Adrenal gland (tissue), 12 donors: ENCODE data around the gene SGSH. TPM values are rescaled to one million over a fixed set of nuclear protein-coding genes. Genes with fewer than 3 reads are reported as not detected.
A peak's percentile ranks its signal among the peaks of the same experiment; 100 is the strongest.

Experiments used
- DNase-seq, 7 donors: peaks; one replicate each; pipeline ENCODE4 v3.0.0-alpha.2; 2019 to 2020
- H3K27ac ChIP-seq, 5 donors: fragments of 200-600 bp; sonication (generic) in 4 of 5; 1 replicate in 3 of 5; 2 replicates in 2 of 5; pipeline versions ENCODE4 v1.5.1 to v1.8.0; 2016 to 2020; ENCODE audit warnings: mild to moderate bottlenecking in 1 of 5
- H3K27me3 ChIP-seq: fragments of 200-600 bp; 2 replicates; pipeline ENCODE4 v1.8.0; 2021
- H3K36me3 ChIP-seq, 2 donors: fragments of 200-600 bp; replicated peaks in 1 of 2; 1 replicate in 1 of 2; 2 replicates in 1 of 2; pipeline versions ENCODE4 v1.5.1 to v1.8.0; 2018 to 2022
- H3K4me1 ChIP-seq, 2 donors: fragments of 200-600 bp; replicated peaks in 1 of 2; 1 replicate in 1 of 2; 2 replicates in 1 of 2; pipeline versions ENCODE4 v1.5.1 to v1.8.0; 2018 to 2021
- H3K4me3 ChIP-seq, 4 donors: fragments of 200-600 bp; sonication (generic) in 3 of 4; one replicate each; pipeline ENCODE4 v1.5.1; 2016 to 2018
- H3K9me3 ChIP-seq, 3 donors: fragments of 200-600 bp; sonication (generic) in 1 of 3; replicated peaks in 1 of 3; 1 replicate in 2 of 3; 2 replicates in 1 of 3; pipeline versions ENCODE4 v1.5.1 to v1.8.0; 2016 to 2021
- POLR2A ChIP-seq, 2 donors: fragments of 450-650 bp; IDR thresholded peaks; one replicate each; pipeline ENCODE4 v1.6.1; 2017; ENCODE audit warnings: antibody characterized with exemption in 2 of 2, mild to moderate bottlenecking in 2 of 2, moderate library complexity in 1 of 2
- WGBS, 4 donors: extraction: QIAGEN DNeasy Blood & Tissue Kit in 2 of 4; methylation state at CpG; one replicate each; pipeline versions ENCODE4 v1.1.5 to v1.1.7; 2013 to 2017; 5-methylcytosine and 5-hydroxymethylcytosine counted together
- intact Hi-C, 2 donors: fragments of 100-400 bp; cut with DNase I; formaldehyde crosslinking; loops; one replicate each; pipeline versions ENCODE4 v1.14.1 to v1.15.0; 2022 to 2023
- polyA plus RNA-seq, 3 donors: library from polyadenylated mRNA; stranded (reverse); fragments of 200-250 nt in 2 of 3; fragments of 350-450 nt in 1 of 3; fragmentation: Illumina TruSeq in 1 of 3; extraction: RNeasy Lipid Tissue Mini Kit (QIAGEN cat#74804) in 1 of 3; gene quantifications; one replicate each; pipeline ENCODE4 v1.2.3, GENCODE V29; 2013 to 2014
- total RNA-seq, 9 donors: library from RNA; depleted of rRNA in 4 of 9; stranded (reverse); fragments of >200 nt in 4 of 9; fragments of 120-200 nt in 1 of 9; fragmentation: NEBNext Ultra II Directional in 1 of 9; extraction: Animal tissue kit (Norgen Biotek cat#: 25700) in 1 of 9; gene quantifications; one replicate each; pipeline versions ENCODE4 v1.1.0 to v1.2.4, GENCODE V29; 2013 to 2023
- TF ChIP-seq, protein P1 (sequence below), 6 experiments: fragments of 450-650 bp in 4 of 6; fragments of 200-600 bp in 2 of 6; sonication (generic) in 1 of 6; IDR thresholded peaks; 1 replicate in 5 of 6; 2 replicates in 1 of 6; pipeline versions ENCODE4 v1.5.1 to v1.8.0; 2016 to 2021; ENCODE audit warnings: antibody characterized with exemption in 6 of 6, mild to moderate bottlenecking in 2 of 6, moderate library complexity in 1 of 6
- donor health status: healthy with polysubstance abuse.
- donor health status: Bipolar disorder and iron deficiency.
- donor health status: DM: yes; HTN: yes; CAD: no.
- donor health status: DM: no; HTN: no; CAD: no.
- donor health status: DM: no; HTN: no; CAD: no.
- donor health status: DM: yes; HTN: yes; CAD: no.

SGSH gene
- total and polyA plus RNA-seq, 12 donors = 33.3 to 194 (median 89.3) TPM

DNA sequence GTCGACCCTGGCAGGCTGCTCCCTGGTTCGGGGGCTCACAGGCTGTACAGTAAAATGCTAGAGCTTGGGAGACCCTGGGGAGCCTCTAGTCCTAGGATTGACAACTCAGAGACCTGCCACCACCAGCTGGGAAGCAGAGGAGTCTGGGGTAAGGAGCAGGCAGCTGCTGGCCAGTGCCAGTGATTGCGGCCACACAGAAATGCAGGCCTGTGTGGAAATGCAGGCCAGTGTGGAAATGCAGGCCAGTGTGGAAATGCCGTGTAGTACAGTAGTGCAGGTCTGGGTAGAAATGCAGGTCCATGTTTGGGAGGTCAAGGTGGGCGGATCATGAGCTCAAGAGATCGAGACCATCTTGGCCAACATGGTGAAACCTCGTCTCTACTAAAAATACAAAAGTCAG lies 23.5 kb downstream of the SGSH start:
- intact Hi-C loops = no loop called here
- Histone ChIP-seq H3K27ac (no peak overlapping the region), H3K36me3 (no peaks in the 10 kb centered on the region), H3K4me3 (no peak overlapping the region), H3K27me3 (no peaks in the 10 kb centered on the region), H3K9me3 (no peaks in the 10 kb centered on the region), H3K4me1 (no peaks in the 10 kb centered on the region)
- TF ChIP-seq POLR2A (IDR thresholded peaks at IDR 0.05) = no peak
- TF ChIP-seq, protein P1, sequence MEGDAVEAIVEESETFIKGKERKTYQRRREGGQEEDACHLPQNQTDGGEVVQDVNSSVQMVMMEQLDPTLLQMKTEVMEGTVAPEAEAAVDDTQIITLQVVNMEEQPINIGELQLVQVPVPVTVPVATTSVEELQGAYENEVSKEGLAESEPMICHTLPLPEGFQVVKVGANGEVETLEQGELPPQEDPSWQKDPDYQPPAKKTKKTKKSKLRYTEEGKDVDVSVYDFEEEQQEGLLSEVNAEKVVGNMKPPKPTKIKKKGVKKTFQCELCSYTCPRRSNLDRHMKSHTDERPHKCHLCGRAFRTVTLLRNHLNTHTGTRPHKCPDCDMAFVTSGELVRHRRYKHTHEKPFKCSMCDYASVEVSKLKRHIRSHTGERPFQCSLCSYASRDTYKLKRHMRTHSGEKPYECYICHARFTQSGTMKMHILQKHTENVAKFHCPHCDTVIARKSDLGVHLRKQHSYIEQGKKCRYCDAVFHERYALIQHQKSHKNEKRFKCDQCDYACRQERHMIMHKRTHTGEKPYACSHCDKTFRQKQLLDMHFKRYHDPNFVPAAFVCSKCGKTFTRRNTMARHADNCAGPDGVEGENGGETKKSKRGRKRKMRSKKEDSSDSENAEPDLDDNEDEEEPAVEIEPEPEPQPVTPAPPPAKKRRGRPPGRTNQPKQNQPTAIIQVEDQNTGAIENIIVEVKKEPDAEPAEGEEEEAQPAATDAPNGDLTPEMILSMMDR (IDR thresholded peaks at IDR 0.05) = no peak
- 89 to 95% (median 94%) methylated on average over 6 to 7 of the region's 7 CpGs for WGBS, 4 donors
- DNase-seq = no peak

DNA sequence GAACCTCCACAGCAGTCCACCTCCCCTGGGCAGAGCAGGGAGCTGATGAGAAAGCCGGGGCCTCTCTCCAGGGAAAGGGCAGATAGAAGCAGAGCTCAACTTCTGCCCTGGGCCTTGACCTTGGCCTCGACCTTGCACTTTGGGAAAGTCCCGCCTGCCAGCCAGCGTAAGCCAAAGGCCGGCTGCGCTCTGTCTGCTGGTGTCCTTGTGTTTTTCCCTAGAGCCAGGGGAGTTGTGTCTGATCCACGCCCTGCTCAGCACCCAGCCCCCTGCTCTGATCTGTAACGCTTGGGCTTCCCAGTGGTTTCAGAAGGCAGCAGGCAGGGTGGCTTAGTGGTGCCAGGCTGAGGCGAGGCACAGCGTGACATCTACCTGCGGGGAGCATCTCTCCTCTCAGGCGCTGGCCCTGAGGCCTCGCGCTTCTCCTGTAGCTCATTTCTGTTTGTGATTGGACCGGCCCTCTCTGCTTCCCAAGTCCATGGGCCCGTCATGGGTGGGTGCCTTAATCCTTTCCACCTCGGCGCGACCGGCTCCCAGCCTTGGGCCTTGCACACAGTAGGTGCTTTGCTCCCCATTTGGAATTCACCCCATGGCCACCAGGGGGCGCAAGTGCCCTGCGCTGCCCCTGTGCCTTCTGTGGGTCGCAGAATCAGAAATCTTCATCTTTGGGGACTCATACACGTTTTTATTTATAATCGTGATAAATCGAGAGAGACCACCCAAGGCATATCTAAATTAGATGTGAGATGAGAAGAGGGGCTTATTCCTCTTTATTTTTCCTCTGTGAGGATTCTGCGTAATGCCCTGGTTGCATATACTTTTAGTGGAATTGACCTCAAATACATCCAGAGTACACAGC lies 24.2 kb downstream of the SGSH start:
- Histone ChIP-seq H3K4me3 (no peak overlapping the region), H3K27me3 (no peaks in the 10 kb centered on the region), H3K4me1 (no peaks in the 10 kb centered on the region), H3K9me3 (no peaks in the 10 kb centered on the region), H3K36me3 (no peaks in the 10 kb centered on the region), H3K27ac (peak overlapping the region in 1 of 5 donors; percentile 1)
- no peak for TF ChIP-seq POLR2A (IDR thresholded peaks at IDR 0.05)
- TF ChIP-seq, protein P1 (IDR thresholded peaks at IDR 0.05) = peak; percentile 63 to 88 (median 84)
- intact Hi-C loops = no loop called here
- 45 to 56% (median 54%) methylated on average over 13 to 27 of the region's 27 CpGs for WGBS, 4 donors
- DNase-seq = peak in 6 of 7 donors; percentile 39 to 70 (median 56)

DNA sequence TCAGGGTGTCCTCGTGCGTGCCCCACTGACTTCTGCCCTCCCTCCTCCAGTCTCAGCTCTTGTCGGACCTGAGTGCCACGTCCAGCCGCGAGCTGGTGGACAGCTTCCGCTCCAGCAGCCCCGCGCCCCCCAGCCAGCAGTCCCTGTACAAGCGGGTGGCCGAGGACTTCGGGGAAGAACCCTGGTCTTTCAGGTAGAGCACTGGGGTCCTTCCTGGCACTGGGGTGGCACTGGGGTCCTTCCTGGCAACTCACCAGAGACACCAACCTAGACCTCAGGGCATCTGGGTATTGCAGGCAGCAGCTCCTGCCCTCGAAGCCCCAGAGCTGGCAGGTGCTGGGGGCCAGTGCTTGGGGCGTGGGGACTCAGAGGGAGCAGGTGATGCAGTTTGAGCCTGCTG lies 25.0 kb downstream of the SGSH start:
- TF ChIP-seq, protein P1 (IDR thresholded peaks at IDR 0.05) = no peak
- TF ChIP-seq POLR2A (IDR thresholded peaks at IDR 0.05) = no peak
- peak in 1 of 7 donors; percentile 24 for DNase-seq
- H3K27ac ChIP-seq = no peak overlapping the region
- no peaks in the 10 kb centered on the region for H3K9me3 ChIP-seq
- H3K4me1 ChIP-seq = no peaks in the 10 kb centered on the region
- H3K27me3 ChIP-seq = no peaks in the 10 kb centered on the region
- H3K36me3 ChIP-seq = no peaks in the 10 kb centered on the region
- H3K4me3 ChIP-seq = no peak overlapping the region
- intact Hi-C loops = no loop called here
- WGBS, 4 donors = 86 to 97% (median 88%) methylated on average over 9 to 14 of the region's 14 CpGs

DNA sequence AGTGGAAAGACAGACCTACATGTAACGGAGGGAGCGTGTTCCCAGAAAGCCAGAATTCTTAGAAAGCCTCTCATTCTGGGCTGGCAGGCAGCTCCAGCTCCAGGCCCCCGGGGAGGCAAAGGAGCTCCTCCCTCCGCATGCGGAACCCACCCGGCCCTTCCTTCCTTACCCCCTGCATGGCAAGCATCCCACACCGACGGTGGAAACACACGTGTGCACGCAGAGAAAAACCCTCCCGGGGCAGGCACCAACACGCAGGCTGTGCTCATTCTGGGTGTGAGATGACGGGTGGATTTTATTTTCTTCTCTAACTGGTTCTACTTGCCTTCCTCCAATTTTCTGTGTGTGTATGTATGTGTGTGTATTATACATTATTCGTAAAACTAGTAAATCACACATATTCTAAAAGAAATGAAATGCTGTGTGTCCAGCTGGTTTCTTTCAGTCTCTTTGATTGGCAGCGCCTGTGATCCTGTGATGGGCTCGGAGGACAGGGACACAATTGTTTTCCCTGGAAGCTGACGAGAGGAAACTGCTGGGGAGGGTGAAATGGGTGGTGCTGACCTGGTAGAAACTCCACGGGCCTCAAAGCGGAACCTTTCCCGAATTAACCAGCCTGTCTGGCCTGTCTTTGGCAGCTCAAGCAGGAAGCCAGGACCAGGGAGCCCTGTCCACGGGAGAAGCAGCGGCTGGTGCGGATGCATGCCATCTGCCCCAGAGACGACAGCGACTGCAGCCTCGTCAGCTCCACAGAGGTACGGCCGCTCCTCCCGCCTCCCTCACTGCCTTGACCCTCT lies 28.1 kb downstream of the SGSH start:
- DNase-seq = peak in 4 of 7 donors; percentile 22 to 75 (median 50)
- WGBS, 4 donors = 63 to 79% (median 71%) methylated on average over 29 of the region's 29 CpGs
- H3K9me3 ChIP-seq = no peaks in the 10 kb centered on the region
- no peak overlapping the region for H3K4me3 ChIP-seq
- H3K36me3 ChIP-seq = no peaks in the 10 kb centered on the region
- H3K27ac ChIP-seq = peak overlapping the region in 1 of 5 donors; percentile 34
- H3K4me1 ChIP-seq = peaks cover 4 to 11% of the 10 kb centered on the region in 2 donors
- no peaks in the 10 kb centered on the region for H3K27me3 ChIP-seq
- TF ChIP-seq POLR2A (IDR thresholded peaks at IDR 0.05) = no peak
- TF ChIP-seq, protein P1 (IDR thresholded peaks at IDR 0.05) = no peak
- intact Hi-C loops = no loop called here
